Left lung (tissue), 10 donors: ENCODE data around the gene GRK1. TPM values are rescaled to one million over a fixed set of nuclear protein-coding genes. Genes with fewer than 3 reads are reported as not detected.

Experiments used
- ATAC-seq: fragments of 200-7000 bp; cut with Tn5 transposase; one replicate; pipeline ENCODE4 v1.9.1; 2020; ENCODE audit warnings: moderate library complexity
- DNase-seq, 4 donors: peaks; one replicate each; pipeline ENCODE4 v3.0.0-alpha.2; 2013 to 2020
- H3K27ac ChIP-seq, 2 donors: fragments of 200-600 bp; sonication (generic) in 1 of 2; one replicate each; pipeline versions ENCODE4 v1.5.0 to v1.8.0; 2020 to 2021
- H3K27me3 ChIP-seq, 2 donors: fragments of 200-600 bp; sonication (generic) in 1 of 2; one replicate each; pipeline versions ENCODE4 v1.5.0 to v1.8.0; 2020 to 2021
- H3K36me3 ChIP-seq, 2 donors: fragments of 200-600 bp; sonication (generic) in 1 of 2; one replicate each; pipeline versions ENCODE4 v1.5.0 to v1.8.0; 2020 to 2021
- H3K4me1 ChIP-seq, 2 donors: fragments of 200-600 bp; one replicate each; pipeline ENCODE4 v1.8.0; 2021
- H3K4me3 ChIP-seq, 2 donors: fragments of 200-600 bp; sonication (generic) in 1 of 2; one replicate each; pipeline versions ENCODE4 v1.5.0 to v1.8.0; 2020 to 2021; ENCODE audit warnings: mild to moderate bottlenecking in 1 of 2
- H3K9me3 ChIP-seq, 2 donors: fragments of 200-600 bp; sonication (generic) in 1 of 2; one replicate each; pipeline versions ENCODE4 v1.5.0 to v1.8.0; 2020 to 2021
- intact Hi-C, 2 donors: fragments of 100-400 bp; cut with DNase I; formaldehyde crosslinking; loops; one replicate each; pipeline versions ENCODE4 v1.11.2 to v1.14.2; 2022
- polyA plus RNA-seq, 6 donors: library from polyadenylated mRNA; unstranded; fragments of 120-200 nt; gene quantifications; one replicate each; pipeline ENCODE4 v1.2.1, GENCODE V29; 2013; ENCODE audit not compliant: insufficient read length in 6 of 6
- total RNA-seq, 2 donors: library from RNA; stranded (reverse); fragmentation: NEBNext Ultra II Directional; extraction: Animal tissue kit (Norgen Biotek cat#: 25700); gene quantifications; one replicate each; pipeline ENCODE4 v1.2.1, GENCODE V29; 2021
- TF ChIP-seq, protein P1 (sequence below), 2 donors: fragments of 200-600 bp; sonication (generic) in 1 of 2; IDR thresholded peaks; one replicate each; pipeline versions ENCODE4 v1.5.0 to v1.8.0; 2021; ENCODE audit warnings: antibody characterized with exemption in 2 of 2
- donor health status: DM: no; HTN: yes; CAD: no.
- donor health status: DM: no; HTN: no; CAD: no.

The GRK1 gene
- total and polyA plus RNA-seq, 8 donors: 0.21 to 3.1 (median 1.2) TPM; not detected in 1

DNA sequence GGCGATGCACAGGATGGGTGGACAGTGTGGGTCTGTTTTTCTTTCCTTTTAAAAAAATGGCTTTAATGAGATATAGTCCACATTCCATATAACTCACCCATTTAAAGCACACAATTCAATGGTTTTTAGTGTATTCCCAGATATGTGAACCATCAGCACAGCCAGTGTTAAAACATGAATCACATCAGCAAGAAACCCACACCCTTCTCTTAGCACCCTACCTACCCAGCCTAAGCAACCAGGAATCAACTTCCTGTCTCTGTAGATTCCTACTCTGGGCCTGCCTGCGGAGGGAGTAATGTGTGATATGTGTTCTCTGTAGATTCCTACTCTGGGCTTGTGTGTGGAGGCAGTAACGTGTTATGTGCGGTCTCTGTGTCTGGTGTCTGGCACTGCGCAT is 103.9 kb downstream of the GRK1 start:
- TF ChIP-seq, protein P1, sequence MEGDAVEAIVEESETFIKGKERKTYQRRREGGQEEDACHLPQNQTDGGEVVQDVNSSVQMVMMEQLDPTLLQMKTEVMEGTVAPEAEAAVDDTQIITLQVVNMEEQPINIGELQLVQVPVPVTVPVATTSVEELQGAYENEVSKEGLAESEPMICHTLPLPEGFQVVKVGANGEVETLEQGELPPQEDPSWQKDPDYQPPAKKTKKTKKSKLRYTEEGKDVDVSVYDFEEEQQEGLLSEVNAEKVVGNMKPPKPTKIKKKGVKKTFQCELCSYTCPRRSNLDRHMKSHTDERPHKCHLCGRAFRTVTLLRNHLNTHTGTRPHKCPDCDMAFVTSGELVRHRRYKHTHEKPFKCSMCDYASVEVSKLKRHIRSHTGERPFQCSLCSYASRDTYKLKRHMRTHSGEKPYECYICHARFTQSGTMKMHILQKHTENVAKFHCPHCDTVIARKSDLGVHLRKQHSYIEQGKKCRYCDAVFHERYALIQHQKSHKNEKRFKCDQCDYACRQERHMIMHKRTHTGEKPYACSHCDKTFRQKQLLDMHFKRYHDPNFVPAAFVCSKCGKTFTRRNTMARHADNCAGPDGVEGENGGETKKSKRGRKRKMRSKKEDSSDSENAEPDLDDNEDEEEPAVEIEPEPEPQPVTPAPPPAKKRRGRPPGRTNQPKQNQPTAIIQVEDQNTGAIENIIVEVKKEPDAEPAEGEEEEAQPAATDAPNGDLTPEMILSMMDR (IDR thresholded peaks at IDR 0.05): no peak
- intact Hi-C loops: no loop called here
- Histone ChIP-seq H3K27me3 (peaks cover 0 to 6% of the 10 kb centered on the region in 2 donors), H3K27ac (peak overlapping the region in 1 of 2 donors; percentile 42), H3K4me1 (peaks cover 0 to 3% of the 10 kb centered on the region in 2 donors), H3K4me3 (no peak overlapping the region), H3K9me3 (no peaks in the 10 kb centered on the region), H3K36me3 (no peaks in the 10 kb centered on the region)
- ATAC-seq: no peak
- no peak for DNase-seq

DNA sequence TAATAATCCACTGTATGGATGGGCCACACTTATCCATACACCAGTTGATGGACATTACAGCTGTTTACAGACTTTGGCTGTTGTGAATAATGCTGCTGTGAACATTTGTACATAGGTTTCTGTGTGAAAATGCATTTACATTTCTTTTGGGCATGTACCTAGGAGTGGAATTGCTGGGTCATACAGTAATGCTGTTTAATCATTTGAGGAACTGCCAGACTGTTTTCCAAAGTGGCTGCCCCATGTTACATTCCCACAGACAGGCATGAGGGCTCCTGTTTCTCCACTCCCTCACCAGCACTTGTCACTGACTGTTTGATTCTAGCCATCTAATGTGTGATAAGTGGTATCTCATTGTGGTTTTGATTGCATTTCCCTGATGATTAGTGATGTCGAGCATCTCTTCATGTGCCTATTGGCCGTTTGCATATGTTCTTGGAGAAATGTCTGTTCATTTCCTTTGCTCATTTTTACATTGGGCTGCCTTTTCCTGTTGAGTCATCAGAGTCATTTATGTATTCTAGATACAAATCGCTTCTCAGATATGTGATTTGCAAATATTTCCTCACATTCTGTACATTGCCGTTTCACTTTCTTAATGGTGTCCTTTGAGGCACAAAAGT is 104.8 kb downstream of the GRK1 start:
- Histone ChIP-seq H3K4me3 (no peak overlapping the region), H3K27me3 (peaks cover 0 to 15% of the 10 kb centered on the region in 2 donors), H3K9me3 (no peaks in the 10 kb centered on the region), H3K27ac (peak overlapping the region in 1 of 2 donors; percentile 42), H3K36me3 (no peaks in the 10 kb centered on the region), H3K4me1 (peaks cover 0 to 3% of the 10 kb centered on the region in 2 donors)
- ATAC-seq (no peak), DNase-seq (no peak)
- intact Hi-C loops: no loop called here
- TF ChIP-seq, protein P1 (IDR thresholded peaks at IDR 0.05): no peak

DNA sequence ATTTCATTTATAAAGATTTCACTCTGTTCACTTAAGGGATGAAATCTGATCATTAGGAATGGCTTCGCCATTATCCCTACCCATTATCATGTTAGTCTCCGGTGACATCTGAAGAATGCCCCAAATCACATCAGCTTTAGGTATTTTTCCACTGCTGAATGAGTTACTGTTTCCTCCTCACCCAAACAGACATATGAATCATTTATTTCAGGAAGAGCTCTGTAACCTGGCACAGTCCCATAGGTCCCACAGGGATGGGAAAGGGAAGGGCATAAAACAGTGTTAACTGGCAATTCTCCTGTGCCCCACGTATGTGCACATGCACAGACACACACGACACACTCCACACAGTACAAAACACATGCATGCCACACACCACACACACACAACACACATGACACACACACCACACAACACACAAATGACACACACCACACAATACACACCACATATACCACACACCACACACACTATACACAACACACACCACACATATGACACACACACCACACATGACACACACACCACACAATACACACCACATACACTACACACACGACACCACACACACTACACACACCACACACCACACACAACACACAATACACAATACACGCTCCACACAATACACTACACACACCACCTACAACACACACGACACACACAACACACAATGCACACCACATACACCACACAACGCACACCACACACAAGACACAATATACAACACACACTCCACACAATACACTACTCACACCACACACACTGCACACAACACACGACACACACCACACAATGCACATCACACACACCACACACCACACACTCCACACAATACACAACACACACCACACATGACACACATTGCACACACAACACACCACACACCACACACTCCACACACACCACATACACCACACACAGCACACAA is 107.4 kb downstream of the GRK1 start:
- TF ChIP-seq, protein P1 (IDR thresholded peaks at IDR 0.05): no peak
- ATAC-seq (peak; percentile 16), DNase-seq (no peak)
- Histone ChIP-seq H3K36me3 (no peaks in the 10 kb centered on the region), H3K4me3 (no peak overlapping the region), H3K27ac (no peak overlapping the region), H3K9me3 (no peaks in the 10 kb centered on the region), H3K27me3 (peaks cover 0 to 29% of the 10 kb centered on the region in 2 donors), H3K4me1 (peaks cover 0 to 3% of the 10 kb centered on the region in 2 donors)
- intact Hi-C loops: no loop called here

DNA sequence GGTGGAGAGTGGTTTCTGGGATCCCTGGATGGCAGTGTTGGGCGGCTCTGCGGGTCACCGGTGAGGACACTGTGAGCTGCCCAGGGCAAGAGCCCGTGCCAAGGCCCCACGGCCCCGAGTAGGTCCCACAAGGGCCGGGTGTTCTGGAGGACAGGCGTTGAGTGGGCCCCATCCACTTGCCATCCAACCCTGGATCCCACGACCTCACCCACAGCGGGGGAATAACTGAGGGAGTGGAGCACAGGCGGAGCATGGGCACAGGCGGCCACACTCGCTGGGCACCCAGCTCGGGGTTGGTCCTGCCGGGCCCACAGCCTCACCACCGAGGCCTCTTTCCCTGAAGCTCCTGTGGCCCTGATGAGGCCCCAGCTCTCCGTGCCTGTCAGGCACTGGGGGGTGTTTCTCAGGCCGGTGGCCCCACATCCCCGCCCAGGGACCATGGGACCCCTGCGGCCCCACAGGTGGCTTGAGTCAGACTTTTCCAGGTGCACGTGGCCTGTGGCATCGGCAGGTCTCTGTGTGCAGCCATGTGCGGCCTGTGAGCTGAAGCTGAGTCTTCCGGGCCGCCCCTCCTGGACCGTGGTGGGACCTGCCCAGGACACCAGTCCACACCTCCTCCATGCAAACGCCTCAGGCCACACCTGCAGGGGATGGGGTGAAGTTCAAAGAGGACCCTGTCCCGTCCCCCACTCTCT is 108.6 kb downstream of the GRK1 start:
- Histone ChIP-seq H3K4me1 (peaks cover 0 to 3% of the 10 kb centered on the region in 2 donors), H3K36me3 (no peaks in the 10 kb centered on the region), H3K4me3 (no peak overlapping the region), H3K27me3 (peaks cover 0 to 29% of the 10 kb centered on the region in 2 donors), H3K9me3 (no peaks in the 10 kb centered on the region), H3K27ac (no peak overlapping the region)
- TF ChIP-seq, protein P1 (IDR thresholded peaks at IDR 0.05): no peak
- intact Hi-C loops: no loop called here
- DNase-seq: no peak
- ATAC-seq: no peak
